Left ventricle myocardium superior (tissue), 1 donor: ENCODE results near the gene UBAC1. TPM values are rescaled to one million over a fixed set of nuclear protein-coding genes. Genes with fewer than 3 reads are reported as not detected.
"Not testable (repeated sequence)": the region's sequence is repeated elsewhere in the genome, so short reads cannot be mapped to it uniquely, and the experiment has no call there.

Experiments
- ATAC-seq: fragments of 200-7000 bp; cut with Tn5 transposase; one replicate; pipeline ENCODE4 v1.9.1; 2020; ENCODE audit warnings: mild to moderate bottlenecking, moderate library complexity
- DNase-seq: peaks from one replicate; pipeline ENCODE4 v3.0.0-alpha.2; 2020
- intact Hi-C: fragments of 100-400 bp; cut with micrococcal nuclease; formaldehyde crosslinking; loops from one replicate; pipeline ENCODE4 v1.11.0; 2022
- total RNA-seq: library from RNA; stranded (reverse); fragmentation: NEBNext Ultra II Directional; extraction: Animal tissue kit (Norgen Biotek cat#: 25700); gene quantifications from one replicate; pipeline ENCODE4 v1.2.1, GENCODE V29; 2021
- donor health status: DM: no; HTN: yes; CAD: no; lungs with severe emphysema.

Gene UBAC1
- total RNA-seq, 1 donor from 2014 or later = 116 TPM

DNA sequence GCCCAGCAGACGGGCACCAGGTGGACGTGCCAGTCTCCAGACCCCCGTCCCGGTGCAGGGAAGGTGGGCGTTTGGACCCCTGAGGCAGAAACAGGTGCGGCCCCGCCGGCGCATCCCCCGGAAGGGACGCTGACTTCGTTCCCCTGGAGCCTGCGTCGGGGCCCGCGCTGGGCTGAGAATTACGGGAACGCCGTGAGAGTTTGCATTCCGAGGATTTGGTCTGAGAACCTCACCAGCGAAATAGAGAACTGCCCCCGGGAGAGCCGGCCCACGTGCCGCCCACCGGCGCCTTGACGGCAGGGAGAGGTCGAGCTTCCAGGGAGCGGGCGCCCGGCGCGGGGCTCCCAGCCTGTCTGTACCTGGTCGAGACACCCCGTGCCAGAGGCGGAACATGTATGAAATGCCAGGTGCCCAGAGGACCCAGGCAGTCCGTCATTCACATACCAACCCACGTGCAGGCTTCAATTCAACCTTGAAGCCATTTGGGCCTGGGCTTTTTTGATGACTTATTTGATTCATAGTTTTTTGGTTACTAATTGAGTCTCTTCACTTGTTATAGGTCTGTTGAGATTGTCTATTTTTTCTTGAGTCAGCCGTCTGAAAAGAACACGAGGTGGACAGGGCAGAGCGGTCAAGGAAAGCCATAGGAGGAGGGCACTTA is 53.0 kb downstream of the UBAC1 start:
- intact Hi-C loops = no loop called here
- ATAC-seq (no peak), DNase-seq (peak; percentile 53)

DNA sequence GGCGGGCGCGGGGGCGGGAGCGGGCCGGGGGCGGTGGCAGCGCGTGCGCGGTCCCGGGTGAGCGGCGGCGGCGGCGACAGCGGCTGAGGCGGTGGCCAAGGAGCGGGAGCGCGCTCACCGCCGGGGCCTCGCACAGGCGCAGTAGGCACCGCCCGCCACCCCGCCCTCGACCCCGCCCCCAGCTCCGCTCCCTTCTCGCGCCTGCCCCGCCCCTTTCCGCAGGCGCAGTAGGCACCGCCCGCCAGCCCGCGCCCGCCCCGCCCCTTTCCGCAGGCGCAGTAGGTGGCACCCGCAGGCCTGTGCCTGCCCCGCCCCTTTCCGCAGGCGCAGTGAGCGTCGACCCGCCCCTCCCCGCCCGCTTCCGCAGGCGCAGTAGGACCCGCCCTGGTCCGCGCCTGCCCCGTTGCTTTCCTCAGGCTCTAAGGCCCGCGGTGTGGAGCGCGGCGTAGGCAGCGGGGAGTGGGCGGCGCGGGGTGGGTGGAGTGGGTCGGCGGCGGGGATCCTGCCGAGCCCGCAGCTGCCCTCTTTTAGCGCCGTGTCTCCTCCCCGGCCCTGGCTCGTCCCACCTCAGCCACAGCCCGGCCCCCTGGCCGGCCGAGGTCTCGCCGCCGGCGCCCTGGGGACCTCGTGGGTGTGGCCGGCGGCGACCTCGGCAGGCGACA is 53.6 kb downstream of the UBAC1 start, which contains the start of gene CAMSAP1:
Gene CAMSAP1 (minus strand): TSS at position 116 of the 662 bp plus-strand sequence. CDS start 387 bp downstream, outside the sequence.
- peak; percentile 96 for DNase-seq
- intact Hi-C loops = no loop called here
- ATAC-seq = peak; percentile 98

DNA sequence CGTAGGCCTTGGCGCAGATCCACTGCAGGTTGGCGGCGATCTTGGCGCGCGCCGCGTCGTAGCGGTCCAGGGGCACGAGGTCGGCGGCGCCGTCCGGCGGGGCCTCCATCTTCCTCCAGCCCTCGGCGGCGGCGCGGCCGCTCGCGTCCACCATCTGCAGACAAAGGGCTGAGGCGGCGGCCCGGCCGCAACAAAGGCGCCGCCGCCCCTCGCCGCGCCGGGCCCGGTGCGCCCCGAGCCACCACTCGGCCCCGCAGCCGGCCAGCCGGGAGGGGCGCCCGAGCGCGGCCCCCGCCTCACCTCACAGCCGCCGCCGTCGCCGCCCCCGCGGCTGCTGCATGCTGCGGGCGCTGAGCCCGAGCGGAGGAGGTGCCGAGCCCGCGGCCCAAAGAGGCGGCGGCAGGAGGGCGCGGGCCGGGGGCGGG is 54.2 kb downstream of the UBAC1 start:
- no peak for ATAC-seq

GRCh38 chr9:135906291-135907005 is 54.7 kb downstream of the UBAC1 start:
- no peak for ATAC-seq
- no peak for DNase-seq
- intact Hi-C loops = no loop called here

More for the DNA sequence above, 54.2 kb downstream of the UBAC1 start:
- no peak for DNase-seq
- intact Hi-C loops = no loop called here

- ATAC-seq (no peak), DNase-seq (no peak)
- intact Hi-C loops = no loop called here
Measured at GRCh38 chr9:135905380-135906258, 55.6 kb downstream of the UBAC1 start.

- intact Hi-C loops = no loop called here
- DNase-seq (no peak), ATAC-seq (no peak)
Measured at GRCh38 chr9:135903786-135904520, 57.2 kb downstream of the UBAC1 start.

DNA sequence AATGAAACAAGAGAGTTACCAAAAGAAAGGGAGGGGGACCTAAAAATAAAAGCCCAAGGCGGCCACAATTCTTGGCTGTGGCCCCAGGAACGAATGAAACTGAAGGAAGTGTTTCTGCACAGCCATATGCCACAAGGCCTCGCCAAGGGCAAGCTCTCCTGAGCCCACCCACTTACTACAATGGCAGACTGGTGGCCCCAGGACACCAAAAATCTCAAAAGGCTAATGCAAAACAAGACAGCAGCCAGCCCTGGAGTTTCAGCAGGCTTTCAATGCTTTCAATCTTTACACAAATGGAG is 57.9 kb downstream of the UBAC1 start:
- DNase-seq (no peak), ATAC-seq (no peak)
- intact Hi-C loops = no loop called here

DNA sequence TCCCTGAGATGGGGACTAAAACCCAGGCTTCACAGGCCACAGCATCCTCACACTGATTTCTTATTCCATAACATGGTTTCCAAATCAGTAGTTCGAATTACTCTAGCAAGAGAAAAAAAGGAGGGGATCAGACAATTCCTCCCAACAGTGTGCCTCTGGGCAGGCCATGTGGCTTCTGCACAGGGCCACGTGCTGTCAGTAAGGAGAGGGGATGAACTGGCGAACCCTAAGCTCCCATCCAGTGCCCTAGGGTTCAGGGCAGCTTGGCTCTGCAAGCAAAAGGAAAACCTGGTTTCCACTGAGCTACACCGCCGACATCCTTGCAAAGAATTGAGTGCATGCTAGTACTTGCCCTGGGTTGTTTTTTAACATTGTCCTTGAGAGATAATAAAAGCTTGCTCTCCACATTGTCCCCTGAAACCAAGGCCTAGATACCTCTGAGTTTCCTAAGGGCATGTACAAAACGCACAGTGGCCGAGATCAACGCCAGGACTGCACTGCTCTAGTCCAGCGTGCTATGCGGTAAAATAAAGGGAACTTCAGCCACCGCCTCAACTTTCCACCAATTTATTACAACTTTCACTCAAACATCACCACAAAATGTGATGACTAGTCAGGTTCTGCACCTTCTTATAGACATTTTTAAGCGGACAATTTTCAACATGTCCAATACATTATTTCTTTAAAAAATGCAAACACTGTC is 58.4 kb downstream of the UBAC1 start:
- intact Hi-C loops = no loop called here
- no peak for ATAC-seq
- no peak for DNase-seq

- intact Hi-C loops = no loop called here
- DNase-seq (no peak), ATAC-seq (no peak)
Measured at GRCh38 chr9:135901826-135902225, 59.3 kb downstream of the UBAC1 start.

GRCh38 chr9:135901031-135901758 is 60.0 kb downstream of the UBAC1 start:
- intact Hi-C loops = no loop called here
- no peak for ATAC-seq
- DNase-seq = no peak

DNA sequence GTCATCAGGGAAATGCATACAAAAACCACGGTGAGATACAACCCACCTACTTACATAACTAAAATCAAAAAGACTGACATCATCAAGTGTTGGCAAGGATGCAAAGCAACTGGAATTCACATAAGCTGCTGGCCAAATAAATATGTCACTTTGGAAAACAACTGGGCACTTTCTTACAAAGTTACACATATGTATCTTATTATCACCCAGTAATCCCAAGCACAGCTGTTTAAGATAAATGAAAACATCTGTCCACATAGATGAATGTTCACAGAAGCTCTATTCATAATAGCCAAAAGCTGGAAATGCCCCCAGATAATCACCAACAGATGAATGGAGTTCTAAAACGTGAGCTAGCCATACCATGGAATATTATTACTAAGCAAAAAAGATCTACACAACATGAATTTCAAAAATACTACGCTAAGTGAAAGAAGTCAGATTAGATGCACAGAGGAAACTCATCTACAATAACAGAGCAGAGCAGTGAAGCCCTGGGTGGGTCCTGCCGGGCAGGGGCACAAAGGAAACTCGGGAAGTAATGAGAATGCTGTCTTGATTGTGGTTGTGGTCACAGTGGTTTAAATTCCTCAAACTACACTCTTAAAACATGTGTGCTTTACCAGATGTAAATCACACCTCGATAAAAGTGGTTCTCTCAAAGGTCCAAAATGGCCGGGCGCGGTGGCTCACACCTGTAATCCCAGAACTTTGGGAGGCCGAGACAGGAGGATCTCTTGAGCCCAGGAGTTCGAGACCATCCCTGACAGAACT is 62.4 kb downstream of the UBAC1 start:
- ATAC-seq (peak; percentile 57), DNase-seq (no peak)
- intact Hi-C loops = no loop called here

GRCh38 chr9:135896626-135897025 is 64.5 kb downstream of the UBAC1 start:
- DNase-seq = no peak
- no peak for ATAC-seq
- intact Hi-C loops = no loop called here

GRCh38 chr9:135896205-135896604 is 65.0 kb downstream of the UBAC1 start:
- intact Hi-C loops = no loop called here
- no peak for DNase-seq
- no peak for ATAC-seq

DNA sequence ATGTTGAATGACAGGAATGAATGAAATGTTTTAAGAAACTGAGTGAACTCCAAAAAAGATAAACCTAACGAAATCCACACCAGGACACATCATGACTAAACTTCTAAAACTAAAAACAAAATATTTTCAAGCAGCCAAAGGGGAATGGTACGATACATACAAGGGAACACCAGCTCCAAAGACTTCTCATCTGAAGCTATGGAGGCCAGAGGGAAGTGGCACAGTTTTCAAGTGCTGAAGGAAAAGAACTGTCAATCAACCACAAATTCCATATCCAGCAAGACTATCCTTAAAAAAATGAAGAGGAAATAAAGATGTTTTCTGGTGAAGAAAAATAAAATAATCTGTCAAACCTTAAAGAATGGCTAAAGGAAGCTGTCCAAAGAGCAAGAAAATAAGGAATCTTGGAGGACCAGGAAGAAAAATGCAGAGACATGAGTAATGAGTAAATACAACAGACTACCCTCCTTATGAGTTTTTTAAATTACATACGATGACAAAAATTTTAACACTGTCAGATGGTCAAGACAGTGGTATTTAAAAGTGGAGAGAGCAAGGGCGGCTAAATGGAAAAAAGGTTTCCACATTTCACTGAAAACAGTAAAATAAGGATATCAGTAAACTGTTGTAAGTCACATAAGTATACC is 65.8 kb downstream of the UBAC1 start:
- ATAC-seq (no peak), DNase-seq (no peak)
- intact Hi-C loops = no loop called here

DNA sequence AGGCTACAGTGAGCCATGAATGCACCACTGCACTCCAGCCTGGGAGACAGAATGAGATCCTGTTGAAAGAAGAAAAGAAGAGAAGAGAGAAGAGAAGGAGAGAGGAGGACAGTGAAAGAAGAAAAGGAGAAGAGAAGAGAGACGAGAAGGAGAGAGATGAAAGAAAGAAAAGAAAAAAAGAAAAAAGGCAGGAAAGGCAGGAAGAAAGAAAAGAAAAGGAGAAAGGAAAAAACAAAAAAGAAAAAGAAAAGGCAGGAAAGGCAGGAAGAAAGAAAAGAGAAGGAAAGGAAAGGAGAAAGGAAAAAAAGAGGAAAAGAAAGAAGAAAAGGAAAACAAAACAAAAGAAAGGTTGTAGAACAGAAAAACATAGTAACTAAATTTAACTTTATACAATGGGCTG is 68.1 kb downstream of the UBAC1 start:
- ATAC-seq (no peak), DNase-seq (no peak)
- intact Hi-C loops = no loop called here

- DNase-seq, ATAC-seq, intact Hi-C loops: not testable (repeated sequence)
Measured at GRCh38 chr9:135892327-135892726, 68.8 kb downstream of the UBAC1 start.
